PC-3 (cell line): ENCODE measurements around the gene KCNAB3.

Experiments
- CTCF ChIP-seq: fragments of 300-600 bp; sonication (generic); conservative IDR thresholded peaks from 2 replicates; pipeline ENCODE4 v1.5.1; 2017; ENCODE audit warnings: antibody characterized with exemption, low read depth, mild to moderate bottlenecking, low read length
- EZH2 ChIP-seq: fragments of 300-600 bp; sonication (generic); IDR thresholded peaks from one replicate; pipeline ENCODE4 v1.6.1; 2017; ENCODE audit warnings: antibody characterized with exemption, mild to moderate bottlenecking, low read length; ENCODE audit not compliant: unreplicated experiment
- EZH2phosphoT487 ChIP-seq: fragments of 300-600 bp; sonication (generic); IDR thresholded peaks from 2 replicates; pipeline ENCODE4 v1.6.1; 2018; ENCODE audit warnings: mild to moderate bottlenecking, antibody characterized with exemption, low read length, borderline replicate concordance

DNA sequence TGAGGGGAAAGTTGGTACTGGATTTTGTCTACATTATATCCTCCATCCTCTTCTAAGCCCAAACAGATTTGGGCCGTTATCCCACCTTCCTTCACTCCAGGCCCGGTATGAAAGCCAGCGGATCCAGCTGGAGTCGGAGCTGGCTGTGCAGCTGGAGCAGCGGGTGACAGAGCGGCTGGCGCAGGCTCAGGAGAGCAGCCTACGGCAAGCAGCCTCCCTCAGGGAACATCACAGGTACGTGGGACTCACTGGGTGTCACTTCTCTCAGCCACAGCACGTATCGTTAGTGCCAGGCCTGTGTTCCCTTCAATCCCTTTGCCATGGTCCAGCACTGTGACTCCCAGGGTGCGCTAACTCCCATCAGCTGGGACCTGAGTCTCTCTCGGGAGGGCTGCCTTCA, 13.6 kb upstream of the KCNAB3 start:
- TF ChIP-seq CTCF (no peak), EZH2 (no peak), EZH2phosphoT487 (no peak)
